HepG2 (cell line): ENCODE results near the gene RNF5. TPM values are rescaled to one million over a fixed set of nuclear protein-coding genes. Genes with fewer than 3 reads are reported as not detected.

ENCODE experiments used
- ATAC-seq: fragments of 200-7000 bp; cut with Tn5 transposase; 3 replicates; pipeline ENCODE4 v1.9.1; 2020; ENCODE audit warnings: mild to moderate bottlenecking, moderate library complexity
- BruUV-seq: library from RNA; stranded (reverse); fragments of 400-500 nt; replicated peaks from 2 replicates; lab custom pipeline; 2021; lab: Mats Ljungman, UMichigan
- CTCF ChIA-PET: fragments of 300-600 bp; formaldehyde crosslinking; extraction: SDS; loops from one replicate; lab custom pipeline; 2021; ENCODE audit warnings: low total read pairs, inconsistent platforms, low intra/inter-chr PET ratio; lab: Yijun Ruan, JAX
- POLR2A ChIA-PET: fragments of 350-600 bp; sonication (Branson Sonifier 250); formaldehyde crosslinking; loops from one replicate; lab custom pipeline; 2020; ENCODE audit warnings: antibody characterized with exemption, inconsistent platforms; lab: Yijun Ruan, JAX
- DNase-seq: peaks from one replicate; pipeline ENCODE4 v3.0.0-alpha.2; 2015; ENCODE audit warnings: low spot score
- FAIRE-seq: peaks from 3 replicates; lab custom pipeline; 2011; peaks lifted over from hg19 to GRCh38; lab: Jason Lieb, UNC
- H2AFZ ChIP-seq: one replicate; pipeline ENCODE4 v1.6.1; 2011; ENCODE audit warnings: low read length, inconsistent platforms
- H3K27ac ChIP-seq: fragments of 300-600 bp; 3 replicates; pipeline ENCODE4 v1.8.0; 2011; ENCODE audit warnings: mixed run types, mild to moderate bottlenecking, mixed read lengths, low read length, inconsistent platforms; ENCODE audit not compliant: insufficient read depth; ENCODE audit errors: extremely low read length
- H3K27me3 ChIP-seq, 2 experiments: fragments of 200-600 bp in 1 of 2; 2 replicates in 1 of 2; 3 replicates in 1 of 2; pipeline versions ENCODE4 v1.6.0 to v1.8.0; 2011; ENCODE audit warnings: low read length in 2 of 2, mild to moderate bottlenecking in 2 of 2, moderate library complexity in 2 of 2, inconsistent platforms in 1 of 2; ENCODE audit not compliant: insufficient read depth in 2 of 2, control insufficient read depth in 1 of 2
- H3K36me3 ChIP-seq, 2 experiments: fragments of 200-600 bp in 1 of 2; replicated peaks in 1 of 2; 2 replicates in 1 of 2; 3 replicates in 1 of 2; pipeline versions ENCODE4 v1.5.1 to v1.8.0; 2011; ENCODE audit warnings: low read length in 2 of 2, inconsistent platforms in 1 of 2; ENCODE audit not compliant: insufficient read depth in 2 of 2, control insufficient read depth in 1 of 2
- H3K4me1 ChIP-seq: 2 replicates; pipeline ENCODE4 v1.5.1; 2012; ENCODE audit warnings: low read length, inconsistent platforms; ENCODE audit not compliant: insufficient read depth
- H3K4me2 ChIP-seq: 2 replicates; pipeline ENCODE4 v1.6.0; 2011; ENCODE audit warnings: low read depth, low read length, inconsistent platforms
- H3K4me3 ChIP-seq, 3 experiments: fragments of 200-600 bp in 1 of 3; sonication (generic), shearing (Covaris generic) in 1 of 3; replicated peaks in 1 of 3; 2 replicates each; pipeline ENCODE4 v1.5.1; 2011 to 2016; ENCODE audit warnings: low read length in 3 of 3, inconsistent platforms in 2 of 3, low read depth in 2 of 3, mild to moderate bottlenecking in 2 of 3, control low read depth in 1 of 3, mixed read lengths in 1 of 3; ENCODE audit not compliant: insufficient read depth in 1 of 3
- H3K79me2 ChIP-seq: one replicate; pipeline ENCODE4 v1.6.1; 2011; ENCODE audit warnings: low read length, inconsistent platforms; ENCODE audit not compliant: insufficient read depth
- H3K9ac ChIP-seq: 2 replicates; pipeline ENCODE4 v1.6.0; 2011; ENCODE audit warnings: mild to moderate bottlenecking, low read depth, low read length, inconsistent platforms; ENCODE audit not compliant: insufficient read depth
- H3K9me3 ChIP-seq: 2 replicates; pipeline ENCODE4 v1.5.1; 2012; ENCODE audit warnings: mild to moderate bottlenecking, low read length
- H4K20me1 ChIP-seq: 2 replicates; pipeline ENCODE4 v1.6.0; 2011; ENCODE audit warnings: inconsistent platforms, mild to moderate bottlenecking, low read length, moderate library complexity; ENCODE audit not compliant: insufficient read depth
- ATF4 ChIP-seq, 2 experiments: fragments of 450-650 bp in 1 of 2; sonication (generic) in 1 of 2; formaldehyde crosslinking; IDR thresholded peaks; 2 replicates each; pipeline versions ENCODE4 v1.5.0 to v1.8.0; 2020 to 2022; ENCODE audit warnings: mild to moderate bottlenecking in 1 of 2, missing genetic modification reagents in 1 of 2
- CHD2 ChIP-seq: IDR thresholded peaks from 2 replicates; pipeline ENCODE4 v1.6.1; 2011; ENCODE audit warnings: low read depth, low read length, improper control_type of control experiment
- GABPA ChIP-seq, 2 experiments: IDR thresholded peaks; 2 replicates each; pipeline ENCODE4 v1.6.1; 2011 to 2016; ENCODE audit warnings: low read depth in 2 of 2, low read length in 1 of 2, missing biosample characterization in 1 of 2, missing genetic modification characterization in 1 of 2
- GFI1 ChIP-seq: sonication (generic); formaldehyde crosslinking; IDR thresholded peaks from 2 replicates; pipeline ENCODE4 v1.5.0; 2020; ENCODE audit warnings: missing genetic modification reagents, mild to moderate bottlenecking, borderline replicate concordance
- MTERF4 ChIP-seq: sonication (generic); formaldehyde crosslinking; IDR thresholded peaks from 2 replicates; pipeline ENCODE4 v1.8.0; 2023; ENCODE audit warnings: mild to moderate bottlenecking, missing genetic modification reagents
- PITX1 ChIP-seq: sonication (generic); formaldehyde crosslinking; IDR thresholded peaks from 2 replicates; pipeline ENCODE4 v1.5.1; 2020; ENCODE audit warnings: mild to moderate bottlenecking, missing genetic modification reagents
- PRMT3 ChIP-seq: sonication (generic); formaldehyde crosslinking; IDR thresholded peaks from 2 replicates; pipeline ENCODE4 v1.8.1; 2022; ENCODE audit warnings: low read depth, mild to moderate bottlenecking, moderate library complexity, missing genetic modification reagents, borderline replicate concordance
- RFXAP ChIP-seq: sonication (generic); formaldehyde crosslinking; IDR thresholded peaks from 2 replicates; pipeline ENCODE4 v1.4.0; 2020; ENCODE audit warnings: missing genetic modification reagents, borderline replicate concordance
- SAP130 ChIP-seq: IDR thresholded peaks from 2 replicates; pipeline ENCODE4 v1.6.1; 2016; ENCODE audit warnings: low read depth
- SP140L ChIP-seq: sonication (generic); formaldehyde crosslinking; IDR thresholded peaks from 2 replicates; pipeline ENCODE4 v1.4.0; 2020; ENCODE audit warnings: missing genetic modification reagents, borderline replicate concordance
- SPEN ChIP-seq: sonication (generic); formaldehyde crosslinking; IDR thresholded peaks from 2 replicates; pipeline ENCODE4 v1.5.1; 2020; ENCODE audit warnings: low read depth, mild to moderate bottlenecking, missing genetic modification reagents
- ZBTB37 ChIP-seq: sonication (generic); formaldehyde crosslinking; IDR thresholded peaks from 2 replicates; pipeline ENCODE4 v1.4.0; 2020; ENCODE audit warnings: mild to moderate bottlenecking, missing genetic modification reagents
- ZMYM3 ChIP-seq: sonication (generic); formaldehyde crosslinking; IDR thresholded peaks from 2 replicates; pipeline ENCODE4 v1.5.1; 2020; ENCODE audit warnings: mild to moderate bottlenecking, missing genetic modification reagents
- ZNF136 ChIP-seq: sonication (generic); formaldehyde crosslinking; IDR thresholded peaks from 2 replicates; pipeline ENCODE4 v1.8.1; 2022; ENCODE audit warnings: low read depth, mild to moderate bottlenecking, moderate library complexity, missing genetic modification reagents
- ZNF362 ChIP-seq: sonication (generic); formaldehyde crosslinking; IDR thresholded peaks from 2 replicates; pipeline ENCODE4 v1.4.0; 2020; ENCODE audit warnings: missing genetic modification reagents, mild to moderate bottlenecking, borderline replicate concordance
- ZNF543 ChIP-seq: sonication (generic); formaldehyde crosslinking; IDR thresholded peaks from 2 replicates; pipeline ENCODE4 v1.4.0; 2020; ENCODE audit warnings: mild to moderate bottlenecking, missing genetic modification reagents
- ZSCAN22 ChIP-seq: sonication (generic); formaldehyde crosslinking; IDR thresholded peaks from 2 replicates; pipeline ENCODE4 v1.4.0; 2020; ENCODE audit warnings: mild to moderate bottlenecking, missing genetic modification reagents
- ZSCAN31 ChIP-seq: sonication (generic); formaldehyde crosslinking; IDR thresholded peaks from 2 replicates; pipeline ENCODE4 v1.5.0; 2020; ENCODE audit warnings: low read depth, mild to moderate bottlenecking, missing genetic modification reagents
- in situ Hi-C: cut with HindIII; loops from 2 replicates; pipeline ENCODE4 v1.10.0; 2017; ENCODE audit warnings: low pct_unique_long_range_greater_than_20kb; ENCODE audit not compliant: extremely low pct_ligation_motif_present
- intact Hi-C: fragments of 100-400 bp; cut with micrococcal nuclease; formaldehyde crosslinking; loops from one replicate; pipeline ENCODE4 v1.10.0; 2022; ENCODE audit not compliant: unreplicated experiment
- polyA plus RNA-seq, 8 experiments: library from polyadenylated mRNA; depleted of rRNA in 3 of 8; stranded (reverse) in 7 of 8; unstranded in 1 of 8; fragments of >200 nt; fragmentation: Illumina TruSeq in 4 of 8; extraction: Trizol in 4 of 8; gene quantifications; 2 replicates each; pipeline versions ENCODE4 v1.2.1 to v1.2.3, GENCODE V29; 2011 to 2016; ENCODE audit warnings: low read depth in 4 of 8, missing spikeins in 1 of 8, mixed read lengths in 1 of 8; ENCODE audit not compliant: insufficient read depth in 1 of 8
- total RNA-seq, 5 experiments: library from RNA; depleted of rRNA; stranded (reverse); fragments of >200 nt; fragmentation: Illumina TruSeq; extraction: Trizol; gene quantifications; 2 replicates each; pipeline ENCODE4 v1.2.3, GENCODE V29; 2016; ENCODE audit warnings: low read depth in 1 of 5

RNF5 gene
- total and polyA plus RNA-seq, 2 of the 13 experiments (the other 11 are each of a cell fraction or from before 2014, with no cell fraction given): 98.0 to 131 TPM

- TF ChIP-seq ZBTB37 (CRISPR knock-in tag) (no peak), GABPA (IDR thresholded peaks at IDR 0.05; ENCODE audit: low read depth, low read length) (no peak), GABPA (CRISPR knock-in tag; IDR thresholded peaks at IDR 0.05; ENCODE audit: low read depth) (no peak), CHD2 (no peak), GFI1 (CRISPR knock-in tag) (no peak), ZNF543 (CRISPR knock-in tag) (no peak), MTERF4 (CRISPR knock-in tag) (no peak), SAP130 (no peak)
Measured at GRCh38 chr6:32131439-32131948, 46.7 kb upstream of the RNF5 start (continued).

GRCh38 chr6:32132110-32132509 lies 46.1 kb upstream of the RNF5 start:
- Histone ChIP-seq H3K9ac (no peak overlapping the region), H3K9me3 (no peaks in the 10 kb centered on the region), H3K4me2 (no peak overlapping the region), H3K27me3 (peaks cover 1 to 6% of the 10 kb centered on the region in 2 experiments; a peak in 2 of 5 replicates), H3K36me3 (no peaks in the 10 kb centered on the region), H4K20me1 (no peaks in the 10 kb centered on the region), H3K4me1 (peaks cover 22% of the 10 kb centered on the region), H3K27ac (no peak overlapping the region), H3K4me3 (no peak overlapping the region), H2AFZ (no peak overlapping the region), H3K79me2 (peaks cover 19% of the 10 kb centered on the region)
- DNase-seq (no peak), ATAC-seq (no peak), FAIRE-seq (no peak)
- BruUV-seq: no TSS peak
- intact Hi-C loops: no loop called here
- POLR2A ChIA-PET: no interaction called here
- in situ Hi-C loops: no loop called here
- CTCF ChIA-PET: no interaction called here
- no peak for TF ChIP-seq ZSCAN22 (CRISPR knock-in tag)
- TF ChIP-seq ATF4 (CRISPR knock-in tag; IDR thresholded peaks at IDR 0.05): no peak
- no peak for TF ChIP-seq PITX1 (CRISPR knock-in tag)
- no peak for TF ChIP-seq ZNF543 (CRISPR knock-in tag)
- TF ChIP-seq SP140L (CRISPR knock-in tag): no peak
- TF ChIP-seq SPEN (CRISPR knock-in tag): no peak
- TF ChIP-seq ZNF136 (CRISPR knock-in tag): no peak
- no peak for TF ChIP-seq PRMT3 (CRISPR knock-in tag)
- TF ChIP-seq ZMYM3 (CRISPR knock-in tag): no peak
- TF ChIP-seq RFXAP (CRISPR knock-in tag): no peak
- no peak for TF ChIP-seq ZSCAN31
- TF ChIP-seq ZNF362 (CRISPR knock-in tag): no peak
